Gastroesophageal sphincter (tissue), 3 donors: ENCODE results near the gene FNDC3A.

ENCODE experiments used
- CTCF ChIP-seq, 4 experiments: fragments of 200-600 bp in 2 of 4; fragments of 450-650 bp in 2 of 4; sonication (generic) in 1 of 4; IDR thresholded peaks; one replicate each; pipeline ENCODE4 v1.5.1; 2017 to 2019; ENCODE audit warnings: antibody characterized with exemption in 4 of 4, mild to moderate bottlenecking in 2 of 4, moderate library complexity in 2 of 4
- POLR2A ChIP-seq, 2 donors: fragments of 450-650 bp; IDR thresholded peaks; one replicate each; pipeline ENCODE4 v1.6.1; 2017; ENCODE audit warnings: antibody characterized with exemption in 2 of 2, mild to moderate bottlenecking in 2 of 2, moderate library complexity in 1 of 2
- POLR2AphosphoS5 ChIP-seq: sonication (generic); formaldehyde crosslinking; IDR thresholded peaks from one replicate; pipeline ENCODE4 v1.6.1; 2017; ENCODE audit warnings: antibody characterized with exemption

- TF ChIP-seq POLR2A (IDR thresholded peaks at IDR 0.05) (no peak), POLR2AphosphoS5 (no peak), CTCF (IDR thresholded peaks at IDR 0.05) (no peak)
Observed at GRCh38 chr13:49217962-49218492, 242.3 kb downstream of the FNDC3A start.
